Measurements from ENCODE around the gene BCAS3.
"Not testable (repeated sequence)": the region's sequence is repeated elsewhere in the genome, so short reads cannot be mapped to it uniquely, and the experiment has no call there.

BCAS3 gene

DNA sequence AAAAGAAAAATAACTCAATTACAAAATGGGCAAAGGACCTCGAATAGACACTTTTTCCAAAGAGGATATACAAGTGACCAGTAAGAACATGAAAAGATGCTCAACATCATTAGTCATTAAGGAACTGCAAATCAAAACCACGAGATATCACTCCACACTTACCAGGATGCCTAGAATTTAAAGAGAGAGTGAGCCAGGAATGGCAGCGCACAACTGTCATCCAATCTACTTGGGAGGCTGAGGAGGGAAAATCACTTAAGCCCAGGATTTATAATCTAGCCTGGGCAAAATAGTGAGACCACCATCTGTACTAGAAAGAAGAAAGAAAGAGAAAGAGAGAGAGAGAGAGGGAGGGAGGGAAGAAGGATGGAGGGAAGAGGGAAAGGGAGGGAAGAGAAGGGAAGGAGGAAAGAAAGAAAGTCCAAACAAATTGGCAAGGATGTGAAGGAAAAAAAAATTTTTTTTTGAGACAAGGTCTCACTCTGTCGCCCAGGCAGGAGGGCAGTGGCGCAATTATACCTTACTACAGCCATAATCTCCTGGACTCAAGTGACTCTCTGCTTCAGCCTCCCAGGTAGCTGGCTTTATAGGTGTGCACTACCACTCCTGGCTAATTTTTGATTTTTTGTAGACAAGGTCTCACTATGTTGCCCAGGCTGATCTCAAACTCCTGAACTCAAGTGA, 744.6 kb downstream of the BCAS3 start:
- DNase-seq (ENCODE audit: low read depth): no peak

DNA sequence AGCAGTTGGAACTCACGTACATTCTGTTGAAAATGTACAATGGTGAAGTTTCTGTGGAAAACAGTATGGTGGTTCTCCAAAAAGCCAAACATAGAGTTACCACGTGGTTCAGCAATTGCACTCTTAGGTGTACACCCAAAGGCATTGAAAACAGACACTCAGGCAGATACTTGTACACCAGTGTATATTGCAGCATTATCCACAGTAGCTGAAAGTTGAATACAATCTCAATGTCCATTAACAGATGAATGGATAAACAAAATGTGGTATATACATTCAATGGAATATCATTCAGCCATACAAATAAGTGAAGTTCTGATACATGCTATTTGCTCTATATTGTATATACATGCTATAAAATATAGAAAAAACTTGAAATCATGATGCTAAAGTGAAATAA, 745.2 kb downstream of the BCAS3 start:
- no peak for DNase-seq (ENCODE audit: low read depth)

DNA sequence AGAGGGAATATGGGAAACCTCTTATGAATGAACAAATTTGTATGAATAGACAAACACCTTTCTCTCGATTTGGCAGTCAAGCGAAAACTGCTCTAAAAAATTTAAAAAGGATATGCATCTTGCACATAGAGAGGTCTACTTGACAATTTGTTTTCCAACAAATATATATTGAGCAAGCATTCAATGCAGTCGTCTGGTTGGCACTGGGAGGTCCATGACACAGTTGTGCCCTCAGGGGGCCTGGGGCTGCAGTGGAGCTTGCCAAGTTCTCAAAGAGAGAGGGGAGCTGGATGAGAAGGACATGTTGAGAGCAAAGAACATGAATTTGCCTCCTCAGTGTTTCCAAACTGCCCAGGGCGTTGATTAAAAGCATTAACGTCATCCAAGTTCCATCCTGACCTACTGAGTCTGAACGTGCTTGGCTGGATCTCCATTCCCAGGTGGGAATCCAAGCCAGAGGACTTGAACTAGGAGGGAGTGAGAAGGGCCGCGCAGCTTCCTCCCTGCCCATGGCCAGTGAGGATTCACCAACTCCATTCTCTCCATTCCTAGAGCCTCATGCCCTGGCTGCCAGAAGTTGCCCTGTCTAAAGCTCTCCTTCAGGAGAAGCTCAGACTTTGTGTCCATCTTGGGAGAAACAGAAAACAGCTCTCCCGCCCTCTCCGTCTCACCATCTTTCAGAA, 746.5 kb downstream of the BCAS3 start:
- DNase-seq (ENCODE audit: low read depth): no peak

DNA sequence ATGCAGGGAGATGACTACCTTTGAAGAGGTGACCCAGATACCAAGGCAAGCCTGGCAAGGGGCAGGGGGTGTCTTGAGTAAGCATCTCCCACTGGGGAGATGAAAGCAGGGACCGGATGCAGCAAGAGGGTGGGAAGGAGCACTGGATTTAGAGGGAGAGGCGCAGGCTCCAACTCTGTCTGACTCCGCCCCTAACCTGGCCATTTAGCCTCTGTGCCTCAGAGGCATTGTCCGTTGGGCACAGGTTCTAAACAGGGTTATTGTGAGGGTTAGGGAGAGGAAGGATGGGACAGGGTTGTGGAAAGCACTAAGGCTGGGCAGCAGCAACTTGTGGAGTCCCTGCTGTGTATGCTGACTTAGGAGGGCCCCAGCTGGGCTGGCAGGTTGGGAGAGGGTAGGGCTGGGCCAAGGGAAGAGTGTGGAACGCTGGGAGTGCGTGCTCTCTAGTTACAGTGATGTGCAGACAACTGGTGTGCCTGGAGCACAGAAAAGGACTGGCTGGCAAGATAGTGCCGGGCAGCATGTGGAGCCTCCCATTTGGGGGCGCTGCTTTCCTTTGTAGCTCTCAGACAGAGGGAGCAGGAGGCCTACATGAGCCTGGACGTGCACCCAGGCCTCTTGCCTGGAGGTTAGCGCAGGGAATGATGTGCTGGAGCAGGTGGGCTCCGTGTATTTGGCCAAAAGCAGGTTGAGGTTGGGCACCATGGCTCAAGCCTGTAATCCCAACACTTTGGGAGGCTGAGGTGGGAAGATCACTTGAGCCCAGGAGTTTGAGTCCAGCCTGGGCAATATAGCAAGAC, 748.2 kb downstream of the BCAS3 start:
- DNase-seq (ENCODE audit: low read depth): no peak

DNA sequence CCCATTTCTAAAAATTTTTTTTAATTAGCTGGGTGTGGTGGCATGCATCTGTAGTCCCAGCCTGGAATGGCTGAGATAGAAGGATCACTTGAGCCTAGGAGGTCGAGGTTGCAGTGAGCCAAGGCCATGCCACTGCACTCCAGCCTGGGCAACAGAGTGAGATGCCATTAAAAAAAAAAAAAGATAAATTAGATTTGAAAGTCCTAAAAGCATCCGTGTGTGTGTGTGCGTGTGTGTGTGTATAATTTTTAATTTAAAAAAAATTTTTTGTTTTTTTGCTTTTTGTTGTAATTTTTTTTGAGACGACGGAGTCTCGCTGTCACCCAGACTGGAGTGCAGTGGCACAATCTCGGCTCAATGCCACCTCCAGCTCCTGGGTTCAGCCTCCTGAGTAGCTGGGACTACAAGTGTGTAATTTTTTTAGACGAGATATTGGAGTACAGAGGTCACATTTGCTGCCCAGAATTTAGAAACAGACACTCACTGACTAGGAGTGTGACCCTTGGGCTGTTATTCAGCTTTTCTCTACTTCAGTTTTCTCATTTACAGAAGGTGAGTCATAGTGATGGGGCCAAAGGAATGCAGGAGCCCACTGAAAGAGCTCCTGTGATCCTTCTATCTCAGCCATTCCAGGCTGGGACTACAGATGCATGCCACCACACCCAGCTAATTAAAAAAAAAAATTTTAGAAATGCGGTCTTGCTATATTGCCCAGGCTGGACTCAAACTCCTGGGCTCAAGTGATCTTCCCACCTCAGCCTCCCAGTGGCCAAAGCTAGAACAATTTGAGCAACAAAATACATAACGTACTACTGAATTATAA, 749.0 kb downstream of the BCAS3 start:
- no peak for DNase-seq (ENCODE audit: low read depth)

DNA sequence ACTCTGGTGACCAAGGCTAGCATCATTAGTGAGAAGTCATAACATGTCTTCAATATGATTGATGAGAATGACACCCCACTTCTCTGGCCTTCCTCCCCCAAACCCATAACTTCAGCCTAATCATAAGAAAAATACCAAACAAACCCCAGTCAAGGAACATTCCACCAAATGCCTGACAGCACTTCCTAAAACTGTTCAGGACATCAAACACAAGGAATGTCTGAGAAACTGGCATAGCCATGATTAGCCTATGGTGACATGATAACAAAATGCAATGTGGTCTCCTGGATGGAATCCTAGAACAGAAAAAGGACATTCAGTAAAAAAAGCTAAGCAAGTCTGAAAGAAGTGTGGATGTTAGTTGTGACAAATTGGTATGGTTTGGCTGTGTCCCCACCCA, 749.9 kb downstream of the BCAS3 start:
- DNase-seq (ENCODE audit: low read depth): no peak

DNA sequence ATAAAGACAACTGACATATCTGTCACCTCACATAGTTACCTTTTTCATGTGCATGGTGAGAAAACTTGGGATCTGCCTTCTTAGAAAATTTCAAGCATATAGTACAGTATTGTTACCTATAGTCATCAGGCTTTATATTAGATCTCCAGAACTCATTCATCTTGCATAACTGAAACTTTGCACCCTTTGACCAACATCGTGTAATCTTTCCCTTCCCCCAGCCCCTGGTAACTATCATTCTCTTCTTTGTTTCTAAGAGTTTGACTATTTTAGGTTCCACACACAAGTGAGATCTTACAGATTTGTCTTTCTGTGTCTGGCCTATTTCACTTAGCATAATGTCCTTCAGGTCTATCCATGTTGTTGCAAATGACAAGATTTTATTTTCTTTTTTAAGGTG, 751.6 kb downstream of the BCAS3 start:
- no peak for DNase-seq (ENCODE audit: low read depth)

DNA sequence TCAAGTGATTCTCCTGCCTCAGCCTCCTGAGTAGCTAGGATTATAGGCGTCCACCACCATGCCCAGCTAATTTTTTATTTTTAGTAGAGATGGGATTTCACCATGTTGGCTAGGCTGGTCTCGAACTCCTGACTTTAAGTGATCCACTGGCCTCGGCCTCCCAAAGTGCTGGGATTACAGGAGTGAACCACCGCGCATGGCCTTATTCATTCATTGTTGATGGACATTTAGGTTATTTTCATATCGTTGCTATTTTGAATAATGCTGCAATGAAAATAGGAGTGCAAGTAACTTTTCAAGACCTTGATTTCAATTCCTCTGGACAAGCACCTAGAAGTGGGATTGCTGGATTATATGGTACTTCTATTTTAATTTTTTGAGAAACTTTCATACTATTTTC, 752.2 kb downstream of the BCAS3 start:
- DNase-seq (ENCODE audit: low read depth): not testable (repeated sequence)

DNA sequence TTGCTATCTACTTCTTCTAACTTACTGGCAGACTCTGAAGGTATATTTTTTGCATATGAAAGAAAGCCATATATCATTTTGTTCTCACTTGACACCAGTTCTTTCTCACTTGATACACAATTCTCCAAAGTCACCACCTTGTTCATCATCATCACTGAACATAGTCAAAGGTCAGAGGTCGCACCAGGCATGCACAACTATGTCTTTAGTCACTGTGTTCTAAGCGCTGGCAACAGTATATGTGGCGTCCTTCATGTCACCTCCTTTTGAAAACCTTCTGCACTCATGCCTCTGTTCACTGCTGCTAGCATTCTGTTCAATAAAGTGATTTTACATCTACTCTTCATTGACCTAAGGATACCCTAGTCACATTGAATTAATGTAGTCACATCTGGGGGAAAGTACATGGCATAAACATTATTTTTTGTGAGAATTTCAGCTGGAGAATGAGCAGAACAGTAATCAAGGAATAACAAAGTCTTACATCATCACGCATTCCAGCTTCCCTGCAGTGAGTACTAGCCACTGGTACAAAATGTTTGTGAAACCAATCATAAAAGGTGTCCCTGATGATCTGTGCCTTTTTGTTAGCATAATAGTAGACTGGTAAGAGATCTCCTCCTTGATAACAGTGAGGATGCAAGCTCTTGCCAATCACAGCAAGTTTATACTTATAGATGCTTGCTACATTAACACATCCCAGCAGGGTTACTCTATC, 754.1 kb downstream of the BCAS3 start:
- DNase-seq (ENCODE audit: low read depth): no peak

DNA sequence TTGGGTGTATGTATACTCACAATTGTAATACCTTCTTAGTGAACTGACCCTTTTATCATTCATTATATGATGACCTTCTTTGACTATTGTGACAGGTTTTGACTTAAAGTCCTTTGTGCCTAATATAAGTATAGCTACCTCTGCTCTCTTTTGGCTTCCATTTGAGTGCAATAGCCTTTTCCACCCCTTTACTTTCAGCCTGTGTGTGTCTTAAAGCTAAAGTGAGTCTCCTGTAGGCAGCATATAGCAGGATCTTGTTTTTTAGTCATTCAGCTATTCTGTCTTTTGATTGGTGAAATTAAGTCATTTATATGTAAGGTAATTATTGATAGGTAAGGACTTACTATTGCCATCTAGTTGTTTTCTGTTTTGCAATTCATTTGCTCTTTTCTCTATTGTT, 758.6 kb downstream of the BCAS3 start:
- DNase-seq (ENCODE audit: low read depth): no peak

DNA sequence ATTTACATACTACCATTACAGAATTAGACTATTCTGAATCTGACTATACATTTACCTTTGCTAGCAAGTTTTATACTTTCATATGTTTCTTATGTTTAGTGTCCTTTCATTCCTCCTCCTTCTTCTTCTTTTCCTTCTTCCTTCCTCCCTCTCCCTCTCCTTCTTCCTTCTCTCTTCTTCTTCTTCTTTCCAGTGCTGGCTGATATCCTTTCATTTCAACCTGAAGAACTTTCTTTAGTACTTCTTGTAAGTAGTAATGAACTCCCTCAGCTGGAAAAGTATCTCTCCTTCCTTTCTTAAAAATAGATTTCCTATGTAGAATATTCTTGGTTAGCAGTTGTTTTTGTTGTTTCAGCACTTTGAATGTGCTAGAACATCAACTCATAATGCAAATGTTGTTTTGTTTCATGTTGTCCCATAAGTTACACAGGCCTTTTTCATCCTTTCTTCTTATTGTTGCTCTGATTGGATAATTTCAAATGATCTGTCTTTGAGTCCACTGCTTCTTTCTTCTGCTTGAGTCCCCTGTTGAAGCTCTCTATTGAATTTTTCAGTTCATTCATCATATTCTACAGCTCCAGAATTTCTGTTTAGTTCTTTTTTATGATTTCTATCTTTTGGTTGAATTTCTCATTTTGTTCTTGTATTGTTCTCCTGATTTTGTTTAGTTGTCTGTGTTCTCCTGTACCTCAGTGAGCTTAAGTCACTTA, 759.5 kb downstream of the BCAS3 start:
- DNase-seq (ENCODE audit: low read depth): no peak

DNA sequence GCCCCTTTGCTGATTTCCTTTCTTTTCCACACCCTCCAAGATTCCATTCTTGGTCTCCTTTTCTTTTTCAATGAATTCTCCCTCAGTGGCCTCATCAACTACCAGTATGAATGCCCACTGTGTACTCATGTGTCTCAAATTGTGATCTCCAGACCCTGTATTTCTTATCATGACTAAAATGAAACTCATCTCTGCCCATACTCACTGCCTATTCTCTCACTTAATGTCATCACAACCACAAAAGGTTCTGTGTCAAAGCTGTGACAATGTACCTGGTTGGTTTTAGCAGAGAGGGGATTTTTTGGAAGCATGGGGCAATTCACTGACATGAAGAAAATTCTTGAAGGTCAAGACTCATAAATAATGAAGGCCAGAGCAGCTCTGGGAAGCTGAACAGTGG, 763.0 kb downstream of the BCAS3 start:
- DNase-seq (ENCODE audit: low read depth): no peak

DNA sequence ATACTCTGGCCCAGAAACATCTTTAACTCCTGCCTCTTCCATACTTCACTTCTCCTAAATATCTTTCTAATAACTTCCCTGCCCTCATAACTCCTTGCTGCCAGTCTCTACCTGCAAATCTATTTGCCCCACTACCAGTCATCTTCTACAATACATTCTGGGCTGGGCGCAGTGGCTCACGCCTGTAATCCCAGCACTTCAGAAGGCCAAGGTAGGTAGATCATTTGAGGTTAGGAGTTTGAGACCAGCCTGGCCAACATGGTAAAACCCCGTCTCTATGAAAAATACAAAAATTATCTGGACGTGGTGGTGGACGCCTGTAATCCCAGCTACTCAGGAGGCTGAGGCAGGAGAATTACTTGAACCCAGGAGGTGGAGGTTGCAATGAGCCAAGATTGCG, 763.9 kb downstream of the BCAS3 start:
- DNase-seq (ENCODE audit: low read depth): not testable (repeated sequence)

DNA sequence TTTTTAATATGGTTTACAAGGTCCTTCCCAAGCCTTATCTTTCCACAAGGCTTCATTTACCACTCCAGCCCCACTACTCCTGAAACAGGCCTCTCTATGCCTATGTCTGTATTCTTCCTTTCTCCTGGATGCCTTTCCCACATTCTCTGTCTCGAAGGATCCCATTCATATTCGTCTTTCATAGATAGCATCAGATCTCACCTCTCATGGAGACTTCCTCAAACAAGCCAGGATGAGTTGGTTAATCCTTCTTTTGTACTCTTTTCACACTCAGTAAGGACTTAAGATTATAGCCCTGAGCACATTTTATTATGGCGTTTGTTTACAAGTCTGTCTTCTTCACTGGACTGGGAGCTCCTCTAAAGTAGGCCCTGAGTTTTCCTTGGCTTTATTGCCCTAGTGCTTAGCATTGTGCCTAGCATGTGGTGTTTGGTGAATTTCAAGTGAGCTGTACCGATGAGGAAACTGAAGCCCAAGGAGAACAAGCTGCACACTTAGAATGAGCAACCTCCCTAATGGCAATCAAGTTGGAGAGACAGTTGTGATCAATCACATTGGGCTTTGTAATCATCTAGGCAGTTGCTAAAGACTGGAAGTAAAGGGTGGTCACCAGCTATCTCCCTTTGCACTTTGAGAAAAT, 764.6 kb downstream of the BCAS3 start:
- DNase-seq (ENCODE audit: low read depth): no peak

Measured in CMK (cell line).